GM23248 (cell line): ENCODE measurements around the gene CCDC180. TPM values are rescaled to one million over a fixed set of nuclear protein-coding genes. Genes with fewer than 3 reads are reported as not detected.

Experiments
- DNase-seq: peaks from one replicate; pipeline ENCODE4 v3.0.0-alpha.2; 2015
- H2AFZ ChIP-seq: fragments of 200-600 bp; sonication (generic); 2 replicates; pipeline ENCODE4 v1.6.1; 2016; ENCODE audit warnings: antibody characterized with exemption
- H3F3A ChIP-seq: fragments of 200-600 bp; sonication (generic); 2 replicates; pipeline ENCODE4 v1.6.1; 2016; ENCODE audit warnings: mild to moderate bottlenecking, antibody characterized with exemption, mixed run types; ENCODE audit not compliant: insufficient read depth
- H3K27ac ChIP-seq: fragments of 200-600 bp; sonication (generic); 2 replicates; pipeline ENCODE4 v1.5.1; 2016; ENCODE audit warnings: mild to moderate bottlenecking
- H3K27me3 ChIP-seq: fragments of 200-600 bp; sonication (generic); replicated peaks from 2 replicates; pipeline ENCODE4 v1.6.1; 2016; ENCODE audit warnings: mild to moderate bottlenecking; ENCODE audit not compliant: insufficient read depth
- H3K36me3 ChIP-seq: fragments of 200-600 bp; sonication (generic); 2 replicates; pipeline ENCODE4 v1.6.1; 2016; ENCODE audit warnings: low read depth, mild to moderate bottlenecking
- H3K4me1 ChIP-seq: fragments of 200-600 bp; sonication (generic); 2 replicates; pipeline ENCODE4 v1.6.1; 2016; ENCODE audit warnings: mild to moderate bottlenecking; ENCODE audit not compliant: insufficient read depth
- H3K4me2 ChIP-seq: fragments of 200-600 bp; sonication (generic); one replicate; pipeline ENCODE4 v1.6.1; 2016; ENCODE audit warnings: mild to moderate bottlenecking; ENCODE audit not compliant: unreplicated experiment
- H3K4me3 ChIP-seq: fragments of 200-600 bp; sonication (generic); 2 replicates; pipeline ENCODE4 v1.5.1; 2016; ENCODE audit warnings: mild to moderate bottlenecking
- H3K79me2 ChIP-seq: fragments of 200-600 bp; sonication (generic); 2 replicates; pipeline ENCODE4 v1.6.1; 2016; ENCODE audit warnings: mild to moderate bottlenecking; ENCODE audit not compliant: insufficient read depth
- H3K9ac ChIP-seq: fragments of 200-600 bp; sonication (generic); 2 replicates; pipeline ENCODE4 v1.6.1; 2016; ENCODE audit warnings: mild to moderate bottlenecking
- H3K9me2 ChIP-seq: fragments of 200-600 bp; sonication (generic); 2 replicates; pipeline ENCODE4 v1.6.1; 2016; ENCODE audit warnings: mixed run types, mild to moderate bottlenecking, moderate library complexity; ENCODE audit not compliant: insufficient read depth
- H3K9me3 ChIP-seq: fragments of 200-600 bp; sonication (generic); one replicate; pipeline ENCODE4 v1.6.1; 2017; ENCODE audit warnings: low read depth
- H4K20me1 ChIP-seq: fragments of 200-600 bp; sonication (generic); 2 replicates; pipeline ENCODE4 v1.6.0; 2016; ENCODE audit not compliant: insufficient read depth
- EZH2 ChIP-seq: fragments of 200-600 bp; sonication (generic); IDR thresholded peaks from 2 replicates; pipeline ENCODE4 v1.6.1; 2018; ENCODE audit warnings: antibody characterized with exemption, mild to moderate bottlenecking; ENCODE audit not compliant: insufficient read depth, poor library complexity, severe bottlenecking
- EZH2phosphoT487 ChIP-seq: fragments of 200-600 bp; sonication (generic); IDR thresholded peaks from 2 replicates; pipeline ENCODE4 v1.6.1; 2018; ENCODE audit warnings: antibody characterized with exemption, moderate library complexity, mild to moderate bottlenecking, low read depth; ENCODE audit not compliant: insufficient read depth
- WGBS, 2 experiments: methylation state at CpG; one replicate each; pipeline ENCODE4 v1.1.6; 2015 to 2017; ENCODE audit warnings: low lambda C conversion rate in 2 of 2, low coverage in 1 of 2; ENCODE audit errors: missing lambda C conversion rate in 2 of 2; 5-methylcytosine and 5-hydroxymethylcytosine counted together
- in situ Hi-C: fragments of 300-500 bp; cut with MboI; formaldehyde crosslinking; loops from 2 replicates; pipeline ENCODE4 v1.15.0; 2020
- polyA plus RNA-seq: library from polyadenylated mRNA; unstranded; fragments of >200 nt; fragmentation: Nextera tagmentation; extraction: Ambion mirVana; gene quantifications from 2 replicates; pipeline ENCODE4 v1.2.1, GENCODE V29; 2016
- total RNA-seq: library from RNA; depleted of rRNA; stranded (reverse); fragments of >200 nt; shearing (Covaris generic); gene quantifications from 2 replicates; pipeline ENCODE4 v1.2.3, GENCODE V29; 2014

The CCDC180 gene
- total and polyA plus RNA-seq, 2 experiments from 2014 or later: 0.11 to 0.29 TPM

DNA sequence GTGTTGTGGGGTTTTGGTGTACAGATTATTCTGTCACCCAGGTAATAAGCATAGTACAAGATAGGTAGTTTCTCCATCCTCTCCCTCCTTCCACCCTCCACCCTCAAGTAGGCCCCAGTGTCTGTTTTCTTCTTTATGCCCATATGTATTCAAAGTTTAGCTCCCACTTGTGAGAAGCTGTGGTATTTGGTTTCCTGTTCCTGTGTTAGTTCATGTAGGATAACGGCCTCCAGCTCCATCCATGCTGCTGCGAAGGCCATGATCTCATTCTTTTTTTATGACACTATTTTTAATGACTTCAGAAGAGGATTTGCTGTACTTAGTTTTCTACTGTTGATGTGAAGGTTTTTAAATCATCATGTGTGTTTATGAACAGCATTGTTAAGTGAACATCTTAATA lies 11.9 kb downstream of the CCDC180 start:
- Histone ChIP-seq H3K36me3 (no peaks in the 10 kb centered on the region), H3K4me1 (no peaks in the 10 kb centered on the region; the same call in 1 of the 2 replicates), H3K9me3 (no peaks in the 10 kb centered on the region), H4K20me1 (no peaks in the 10 kb centered on the region), H3K9me2 (no peaks in the 10 kb centered on the region), H3K27me3 (no peaks in the 10 kb centered on the region), H3K4me2 (no peak overlapping the region), H3K79me2 (no peaks in the 10 kb centered on the region), H3K27ac (no peak overlapping the region), H3F3A (no peaks in the 10 kb centered on the region), H2AFZ (no peak overlapping the region), H3K9ac (no peak overlapping the region), H3K4me3 (no peak overlapping the region)
- no peak for TF ChIP-seq EZH2
- no peak for TF ChIP-seq EZH2phosphoT487
- in situ Hi-C loops: no loop called here
- 62 to 63% methylated on average over 2 of the region's 2 CpGs for WGBS, 2 experiments
- DNase-seq: no peak

DNA sequence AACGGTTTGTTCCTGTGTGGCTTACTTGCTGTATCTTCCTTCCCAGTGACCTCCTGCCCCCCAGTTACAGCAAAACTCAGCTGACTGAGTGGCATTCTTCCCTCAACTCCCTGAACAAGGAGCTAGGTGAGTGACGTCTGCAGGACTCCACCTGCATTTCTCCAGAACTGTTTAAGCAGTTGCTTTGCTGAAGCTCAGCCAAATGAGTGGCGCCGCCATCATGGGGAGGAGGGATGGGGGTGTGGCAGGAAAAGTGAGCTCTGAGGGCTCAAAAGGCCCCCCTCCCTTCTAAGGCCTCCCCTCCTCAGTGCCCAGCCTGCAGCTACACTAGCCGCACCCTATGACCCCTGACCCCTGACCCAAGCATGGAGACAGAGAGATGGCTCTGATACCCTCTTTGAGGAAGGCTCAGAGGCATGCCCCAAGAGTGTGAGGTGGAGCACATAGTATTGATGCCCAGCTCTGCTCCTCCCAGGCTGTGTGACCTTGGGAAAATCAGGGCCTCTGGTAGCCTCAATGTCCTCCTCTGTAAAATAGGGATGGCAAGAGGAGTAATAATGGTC lies 12.7 kb downstream of the CCDC180 start:
- Histone ChIP-seq H3K79me2 (no peaks in the 10 kb centered on the region), H3K4me2 (no peak overlapping the region), H3K9me2 (no peaks in the 10 kb centered on the region), H3K9me3 (no peaks in the 10 kb centered on the region), H3K9ac (no peak overlapping the region), H4K20me1 (no peaks in the 10 kb centered on the region), H3K4me3 (no peak overlapping the region), H3K4me1 (no peaks in the 10 kb centered on the region; the same call in 1 of the 2 replicates), H3K27ac (no peak overlapping the region), H2AFZ (no peak overlapping the region), H3K27me3 (no peaks in the 10 kb centered on the region), H3K36me3 (no peaks in the 10 kb centered on the region), H3F3A (no peaks in the 10 kb centered on the region)
- in situ Hi-C loops: no loop called here
- DNase-seq: no peak
- TF ChIP-seq EZH2 (no peak), EZH2phosphoT487 (no peak)
- 83 to 84% methylated on average over 5 of the region's 5 CpGs for WGBS, 2 experiments

DNA sequence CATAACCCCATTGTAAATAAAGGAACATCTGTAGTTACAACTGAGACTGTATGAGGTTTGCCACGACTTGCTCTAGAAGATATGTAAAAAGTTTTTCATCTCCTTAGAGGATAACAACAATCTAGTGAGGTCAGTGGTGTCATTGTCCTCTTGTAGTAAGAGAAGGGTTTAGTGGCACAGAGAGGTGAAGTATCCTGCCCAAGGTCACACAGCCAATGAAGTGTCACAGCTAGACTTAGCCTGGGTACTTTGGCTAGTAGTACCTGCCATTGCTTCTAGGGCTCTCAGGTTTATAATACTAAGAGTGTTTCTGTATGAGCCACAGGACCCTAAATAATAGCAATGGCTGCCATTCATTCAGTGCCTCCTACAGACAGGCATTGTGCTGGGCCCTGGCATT lies 13.8 kb downstream of the CCDC180 start:
- no peak for DNase-seq
- H3K4me1 ChIP-seq: no peaks in the 10 kb centered on the region
- in situ Hi-C loops: no loop called here
- H3K4me2 ChIP-seq: no peak overlapping the region
- H3K27me3 ChIP-seq: no peaks in the 10 kb centered on the region
- no peak overlapping the region for H3K27ac ChIP-seq
- no peak for TF ChIP-seq EZH2phosphoT487
- TF ChIP-seq EZH2: no peak
- no peak overlapping the region for H3K9ac ChIP-seq
- H2AFZ ChIP-seq: no peak overlapping the region
- no peaks in the 10 kb centered on the region for H3K9me2 ChIP-seq
- no peaks in the 10 kb centered on the region for H3K79me2 ChIP-seq
- whole genome bisulfite sequencing, 2 experiments: 39 to 45% methylated on average over 1 of the region's 1 CpG
- no peaks in the 10 kb centered on the region for H3K9me3 ChIP-seq
- H4K20me1 ChIP-seq: no peaks in the 10 kb centered on the region
- no peaks in the 10 kb centered on the region for H3K36me3 ChIP-seq
- H3F3A ChIP-seq: no peaks in the 10 kb centered on the region
- no peak overlapping the region for H3K4me3 ChIP-seq

DNA sequence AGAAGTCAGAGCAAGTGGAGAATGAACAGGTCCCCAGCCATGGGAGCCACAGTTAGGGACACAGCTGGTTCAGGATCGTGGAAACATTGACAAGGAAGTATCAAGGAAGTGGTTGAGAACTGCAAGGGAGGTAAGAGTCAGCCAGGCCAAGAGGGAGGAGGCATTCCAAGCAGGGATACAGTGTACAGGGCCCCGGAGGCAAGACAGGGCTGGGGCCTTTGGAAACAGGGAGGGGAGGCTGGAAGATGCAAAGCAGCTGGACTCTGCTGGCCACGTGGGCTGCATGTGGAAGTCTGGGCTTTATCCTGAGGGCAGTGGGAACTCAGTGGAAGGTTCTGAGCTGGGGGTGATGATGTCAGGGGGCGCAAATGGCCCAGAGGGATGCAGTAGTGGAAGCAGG lies 14.2 kb downstream of the CCDC180 start:
- TF ChIP-seq EZH2: no peak
- no peak for TF ChIP-seq EZH2phosphoT487
- Histone ChIP-seq H3K4me3 (no peak overlapping the region), H3K4me1 (no peaks in the 10 kb centered on the region), H3K4me2 (no peak overlapping the region), H3K36me3 (no peaks in the 10 kb centered on the region), H3K27me3 (no peaks in the 10 kb centered on the region), H3K79me2 (no peaks in the 10 kb centered on the region), H3K9ac (no peak overlapping the region), H2AFZ (no peak overlapping the region), H3F3A (no peaks in the 10 kb centered on the region), H3K9me2 (no peaks in the 10 kb centered on the region), H3K9me3 (no peaks in the 10 kb centered on the region), H4K20me1 (no peaks in the 10 kb centered on the region), H3K27ac (no peak overlapping the region)
- 44 to 52% methylated on average over 4 of the region's 4 CpGs for WGBS, 2 experiments
- DNase-seq: no peak
- in situ Hi-C loops: no loop called here

DNA sequence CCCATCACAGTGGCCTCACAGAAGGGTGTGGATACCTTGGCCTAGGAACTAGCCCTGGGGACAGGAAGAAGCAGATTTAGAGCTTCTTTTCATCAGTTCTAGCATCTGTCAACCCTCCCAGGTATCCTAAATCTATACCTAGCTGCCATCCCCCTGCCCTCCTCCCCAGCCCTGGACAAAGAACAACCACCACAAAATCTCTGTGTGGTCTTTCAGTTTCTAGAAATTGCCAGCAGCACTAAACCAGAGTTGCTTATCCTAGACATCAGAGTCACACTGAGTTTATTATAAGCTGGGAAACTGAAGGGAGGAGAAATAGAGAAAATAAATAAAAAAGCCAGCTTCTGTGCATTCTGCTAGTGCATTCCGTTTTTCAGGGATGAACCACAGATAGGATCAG lies 14.6 kb downstream of the CCDC180 start:
- H3K27ac ChIP-seq: no peak overlapping the region
- H3K9me2 ChIP-seq: no peaks in the 10 kb centered on the region
- H3F3A ChIP-seq: no peaks in the 10 kb centered on the region
- TF ChIP-seq EZH2phosphoT487 (no peak), EZH2 (no peak)
- H3K27me3 ChIP-seq: no peaks in the 10 kb centered on the region
- no peak overlapping the region for H3K4me3 ChIP-seq
- H4K20me1 ChIP-seq: no peaks in the 10 kb centered on the region
- H2AFZ ChIP-seq: no peak overlapping the region
- no peaks in the 10 kb centered on the region for H3K79me2 ChIP-seq
- no peaks in the 10 kb centered on the region for H3K4me1 ChIP-seq
- H3K4me2 ChIP-seq: no peak overlapping the region
- 54 to 72% methylated on average over 1 of the region's 1 CpG for WGBS, 2 experiments
- in situ Hi-C loops: no loop called here
- no peak for DNase-seq
- H3K9me3 ChIP-seq: no peaks in the 10 kb centered on the region
- no peak overlapping the region for H3K9ac ChIP-seq
- H3K36me3 ChIP-seq: no peaks in the 10 kb centered on the region
